Stimulated activated CD8-positive, alpha-beta memory T cell treated with anti-CD3 and anti-CD28 coated beads, Interleukin-7, amount 100 ng/mL, for 48 hours (primary cell): Measurements from ENCODE around the gene CDKN2B-AS1.

Experiments
- DNase-seq, 2 donors: peaks; one replicate each; pipeline ENCODE4 v3.0.0-alpha.2; 2020; ENCODE audit warnings: low read depth in 1 of 2; ENCODE audit errors: extremely low read depth in 1 of 2

Gene CDKN2B-AS1

GRCh38 chr9:22005021-22005701 is 10.6 kb downstream of the CDKN2B-AS1 start:
- no peak for DNase-seq

GRCh38 chr9:22005702-22006606 is 11.4 kb downstream of the CDKN2B-AS1 start:
- no peak for DNase-seq

GRCh38 chr9:22008384-22008716 is 13.8 kb downstream of the CDKN2B-AS1 start:
- no peak for DNase-seq

- DNase-seq, result peak; percentile 57 to 64
Observed at GRCh38 chr9:22008717-22009505, 14.3 kb downstream of the CDKN2B-AS1 start, which contains the start of gene CDKN2B. Gene CDKN2B (minus strand): TSS chr9:22009305. CDS start chr9:22008953, 352 bp downstream.

- DNase-seq, result no peak
Observed at GRCh38 chr9:22009506-22009867, 14.9 kb downstream of the CDKN2B-AS1 start.

- no peak for DNase-seq
Observed at GRCh38 chr9:22010866-22011625, 16.5 kb downstream of the CDKN2B-AS1 start.

- DNase-seq, result no peak
Observed at GRCh38 chr9:22022396-22022795, 27.8 kb downstream of the CDKN2B-AS1 start.

- DNase-seq, result no peak
Observed at GRCh38 chr9:22026696-22027095, 32.1 kb downstream of the CDKN2B-AS1 start.

GRCh38 chr9:22028394-22028793 is 33.8 kb downstream of the CDKN2B-AS1 start:
- DNase-seq, result no peak

- no peak for DNase-seq
Observed at GRCh38 chr9:22029231-22029630, 34.6 kb downstream of the CDKN2B-AS1 start.

- no peak for DNase-seq
Observed at GRCh38 chr9:22030101-22030598, 35.6 kb downstream of the CDKN2B-AS1 start.

- DNase-seq, result no peak
Observed at GRCh38 chr9:22031655-22032411, 37.2 kb downstream of the CDKN2B-AS1 start.

- DNase-seq, result no peak
Observed at GRCh38 chr9:22033012-22033630, 38.5 kb downstream of the CDKN2B-AS1 start.

GRCh38 chr9:22035591-22036011 is 41.0 kb downstream of the CDKN2B-AS1 start:
- no peak for DNase-seq

- no peak for DNase-seq
Observed at GRCh38 chr9:22036866-22037626, 42.5 kb downstream of the CDKN2B-AS1 start.

- DNase-seq, result no peak
Observed at GRCh38 chr9:22037954-22038690, 43.5 kb downstream of the CDKN2B-AS1 start.

- no peak for DNase-seq
Observed at GRCh38 chr9:22039258-22039657, 44.7 kb downstream of the CDKN2B-AS1 start.

GRCh38 chr9:22040760-22041159 is 46.2 kb downstream of the CDKN2B-AS1 start:
- no peak for DNase-seq
